ENCODE results near the gene NCAM2. TPM values are rescaled to one million over a fixed set of nuclear protein-coding genes. Genes with fewer than 3 reads are reported as not detected.

The NCAM2 gene
- total and polyA plus RNA-seq, 2 of the 8 experiments (the other 6 are each of a cell fraction or from before 2014, with no cell fraction given): 0.14 to 1.1 TPM

- no peak for TF ChIP-seq CHD7 (IDR thresholded peaks at IDR 0.05; ENCODE audit: insufficient replicate concordance, low read length)
- TF ChIP-seq POLR2AphosphoS5 (IDR thresholded peaks at IDR 0.05; ENCODE audit: low read depth, low read length): no peak
- no peak for TF ChIP-seq ATF3 (IDR thresholded peaks at IDR 0.05; ENCODE audit: insufficient read depth, low read depth, low read length)
- TF ChIP-seq PHF8 (conservative IDR thresholded peaks at IDR 0.05; ENCODE audit: low read depth, low read length): no peak
- no peak for TF ChIP-seq FOSL1 (IDR thresholded peaks at IDR 0.05; ENCODE audit: insufficient read depth, low read depth, low read length)
- TF ChIP-seq SP2 (IDR thresholded peaks at IDR 0.05; ENCODE audit: low read length): no peak
- TF ChIP-seq USF2 (IDR thresholded peaks at IDR 0.05; ENCODE audit: low read length): no peak
- no peak for TF ChIP-seq HDAC6 (IDR thresholded peaks at IDR 0.05; ENCODE audit: low read depth, low read length)
- no peak for TF ChIP-seq HDAC2 (IDR thresholded peaks at IDR 0.05; ENCODE audit: borderline replicate concordance in 1 of 2, low read depth in 2 of 2, low read length in 2 of 2)
Measured at GRCh38 chr21:21196087-21196486, 197.9 kb downstream of the NCAM2 start (continued).
